Body of pancreas (tissue), 4 donors: ENCODE measurements around the gene ARHGEF19. TPM values are rescaled to one million over a fixed set of nuclear protein-coding genes. Genes with fewer than 3 reads are reported as not detected.

Experiments used
- ATAC-seq: fragments of 150-250 bp; one replicate; pipeline ENCODE4 v1.9.1; 2016
- DNase-seq, 4 donors: peaks; one replicate each; pipeline ENCODE4 v3.0.0-alpha.2; 2019
- H3K27ac ChIP-seq, 4 donors: fragments of 200-600 bp; sonication (generic); 1 replicate in 3 of 4; 2 replicates in 1 of 4; pipeline versions ENCODE4 v1.5.1 to v1.6.1; 2016 to 2019; ENCODE audit warnings: mild to moderate bottlenecking in 1 of 4, mixed read lengths in 1 of 4, moderate library complexity in 1 of 4
- H3K27me3 ChIP-seq, 2 donors: fragments of 200-600 bp; sonication (generic); one replicate each; pipeline ENCODE4 v1.6.0; 2016; ENCODE audit warnings: mild to moderate bottlenecking in 1 of 2
- H3K36me3 ChIP-seq, 2 donors: fragments of 200-600 bp; sonication (generic); replicated peaks in 1 of 2; 2 replicates each; pipeline ENCODE4 v1.5.1; 2016; ENCODE audit warnings: low read depth in 2 of 2; ENCODE audit not compliant: insufficient read depth in 1 of 2
- H3K4me1 ChIP-seq: fragments of 200-600 bp; sonication (generic); one replicate; pipeline ENCODE4 v1.6.0; 2016
- H3K4me3 ChIP-seq, 2 donors: fragments of 200-600 bp; sonication (generic); 1 replicate in 1 of 2; 2 replicates in 1 of 2; pipeline ENCODE4 v1.5.1; 2016 to 2019
- H3K9me3 ChIP-seq, 3 donors: fragments of 200-600 bp; sonication (generic); 1 replicate in 2 of 3; 2 replicates in 1 of 3; pipeline ENCODE4 v1.5.1; 2016
- CTCF ChIP-seq, 7 experiments: fragments of 450-650 bp in 4 of 7; fragments of 200-600 bp in 3 of 7; sonication (generic) in 3 of 7; IDR thresholded peaks; one replicate each; pipeline ENCODE4 v1.5.1; 2016 to 2019; ENCODE audit warnings: antibody characterized with exemption in 7 of 7
- POLR2A ChIP-seq, 3 donors: fragments of 450-650 bp; IDR thresholded peaks; one replicate each; pipeline ENCODE4 v1.6.1; 2016; ENCODE audit warnings: antibody characterized with exemption in 3 of 3, mild to moderate bottlenecking in 2 of 3
- WGBS, 2 donors: methylation state at CpG; one replicate each; pipeline ENCODE4 v1.1.5; 2017; 5-methylcytosine and 5-hydroxymethylcytosine counted together
- intact Hi-C: fragments of 100-400 bp; cut with DNase I; formaldehyde crosslinking; loops from one replicate; pipeline ENCODE4 v1.15.1; 2023
- total RNA-seq, 2 donors: library from RNA; depleted of rRNA; stranded (reverse); fragments of >200 nt; gene quantifications; one replicate each; pipeline ENCODE4 v1.1.0, GENCODE V29; 2016

The ARHGEF19 gene
- total RNA-seq, 2 donors from 2014 or later: 15.3 to 31.3 TPM

DNA sequence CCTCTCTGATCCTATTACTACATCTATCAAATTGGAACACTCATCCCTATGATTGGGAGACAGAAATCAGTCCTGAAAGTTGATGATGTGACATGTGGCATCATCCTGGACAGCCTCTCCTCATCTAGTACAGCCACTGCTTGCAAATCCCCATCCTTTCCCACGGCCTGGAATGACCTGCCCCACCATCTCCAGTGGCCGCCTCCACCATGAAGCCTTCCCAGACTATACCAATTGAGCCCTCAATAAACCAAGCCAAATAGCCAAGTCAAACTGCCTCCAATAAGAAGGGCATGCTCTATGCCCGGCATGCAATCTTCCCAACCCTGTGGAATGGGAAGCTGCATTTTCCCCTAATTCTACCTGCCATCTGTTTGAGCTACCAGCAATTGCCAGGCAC, 561 bp upstream of the ARHGEF19 start:
- intact Hi-C loops: no loop called here
- no peaks in the 10 kb centered on the region for H3K36me3 ChIP-seq
- peak overlapping the region; percentile 73 to 88 (median 76) for H3K27ac ChIP-seq
- no peaks in the 10 kb centered on the region for H3K27me3 ChIP-seq
- 46 to 55% methylated on average over 3 of the region's 3 CpGs for WGBS, 2 donors
- DNase-seq (no peak), ATAC-seq (no peak)
- H3K4me1 ChIP-seq: peaks cover 66% of the 10 kb centered on the region
- no peaks in the 10 kb centered on the region for H3K9me3 ChIP-seq
- TF ChIP-seq CTCF (IDR thresholded peaks at IDR 0.05) (no peak), POLR2A (IDR thresholded peaks at IDR 0.05) (no peak)
- H3K4me3 ChIP-seq: no peak overlapping the region

GRCh38 chr1:16211824-16212223, 628 bp downstream of the ARHGEF19 start:
- whole genome bisulfite sequencing, 2 donors: 53 to 54% methylated on average over 5 to 6 of the region's 6 CpGs
- H3K27ac ChIP-seq: peak overlapping the region; percentile 73 to 88 (median 76)
- ATAC-seq (no peak), DNase-seq (no peak)
- peaks cover 71% of the 10 kb centered on the region for H3K4me1 ChIP-seq
- TF ChIP-seq POLR2A (IDR thresholded peaks at IDR 0.05): no peak
- no peak for TF ChIP-seq CTCF (IDR thresholded peaks at IDR 0.05)
- no peaks in the 10 kb centered on the region for H3K27me3 ChIP-seq
- intact Hi-C loops: no loop called here
- H3K4me3 ChIP-seq: no peak overlapping the region
- H3K36me3 ChIP-seq: no peaks in the 10 kb centered on the region
- H3K9me3 ChIP-seq: no peaks in the 10 kb centered on the region

DNA sequence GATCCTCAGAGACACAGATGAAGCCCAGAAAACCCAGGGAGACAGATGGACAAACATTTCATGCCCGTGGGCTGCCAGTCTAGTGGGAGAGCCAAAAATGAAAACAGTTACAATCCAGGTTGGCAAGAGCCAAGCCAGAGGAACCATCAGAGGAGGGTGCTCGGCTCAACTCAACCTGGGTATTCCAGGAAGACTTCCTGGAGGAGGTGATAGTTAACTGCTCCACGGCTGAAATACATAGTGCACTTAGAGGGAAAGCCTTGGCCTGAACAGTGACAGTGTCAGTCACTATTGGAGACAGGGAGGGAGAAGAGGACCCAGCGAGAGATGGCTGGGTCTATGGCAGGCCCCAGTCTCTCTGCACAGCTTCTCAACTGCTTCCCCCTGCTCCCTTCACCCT, 1.9 kb downstream of the ARHGEF19 start:
- H3K4me1 ChIP-seq: peaks cover 67% of the 10 kb centered on the region
- DNase-seq: no peak
- WGBS, 2 donors: 47 to 67% methylated on average over 4 of the region's 4 CpGs
- no peaks in the 10 kb centered on the region for H3K27me3 ChIP-seq
- intact Hi-C loops: no loop called here
- no peak for ATAC-seq
- peak overlapping the region in 3 of 4 donors; percentile 6 to 19 (median 13) for H3K27ac ChIP-seq
- no peak for TF ChIP-seq POLR2A (IDR thresholded peaks at IDR 0.05)
- no peak for TF ChIP-seq CTCF (IDR thresholded peaks at IDR 0.05)
- H3K9me3 ChIP-seq: no peaks in the 10 kb centered on the region
- H3K4me3 ChIP-seq: no peak overlapping the region
- H3K36me3 ChIP-seq: no peaks in the 10 kb centered on the region

- ATAC-seq (no peak), DNase-seq (no peak)
- 63 to 73% methylated on average over 7 to 11 of the region's 11 CpGs for WGBS, 2 donors
- Histone ChIP-seq H3K27ac (peak overlapping the region in 3 of 4 donors; percentile 6 to 37 (median 13)), H3K27me3 (no peaks in the 10 kb centered on the region), H3K4me3 (no peak overlapping the region), H3K36me3 (no peaks in the 10 kb centered on the region), H3K9me3 (no peaks in the 10 kb centered on the region), H3K4me1 (peaks cover 67% of the 10 kb centered on the region)
- intact Hi-C loops: no loop called here
- no peak for TF ChIP-seq CTCF (IDR thresholded peaks at IDR 0.05)
- no peak for TF ChIP-seq POLR2A (IDR thresholded peaks at IDR 0.05)
These were observed 2.5 kb downstream of the ARHGEF19 start for GRCh38 chr1:16209847-16210407.
